ENCODE measurements around the gene DIMT1.

The DIMT1 gene

DNA sequence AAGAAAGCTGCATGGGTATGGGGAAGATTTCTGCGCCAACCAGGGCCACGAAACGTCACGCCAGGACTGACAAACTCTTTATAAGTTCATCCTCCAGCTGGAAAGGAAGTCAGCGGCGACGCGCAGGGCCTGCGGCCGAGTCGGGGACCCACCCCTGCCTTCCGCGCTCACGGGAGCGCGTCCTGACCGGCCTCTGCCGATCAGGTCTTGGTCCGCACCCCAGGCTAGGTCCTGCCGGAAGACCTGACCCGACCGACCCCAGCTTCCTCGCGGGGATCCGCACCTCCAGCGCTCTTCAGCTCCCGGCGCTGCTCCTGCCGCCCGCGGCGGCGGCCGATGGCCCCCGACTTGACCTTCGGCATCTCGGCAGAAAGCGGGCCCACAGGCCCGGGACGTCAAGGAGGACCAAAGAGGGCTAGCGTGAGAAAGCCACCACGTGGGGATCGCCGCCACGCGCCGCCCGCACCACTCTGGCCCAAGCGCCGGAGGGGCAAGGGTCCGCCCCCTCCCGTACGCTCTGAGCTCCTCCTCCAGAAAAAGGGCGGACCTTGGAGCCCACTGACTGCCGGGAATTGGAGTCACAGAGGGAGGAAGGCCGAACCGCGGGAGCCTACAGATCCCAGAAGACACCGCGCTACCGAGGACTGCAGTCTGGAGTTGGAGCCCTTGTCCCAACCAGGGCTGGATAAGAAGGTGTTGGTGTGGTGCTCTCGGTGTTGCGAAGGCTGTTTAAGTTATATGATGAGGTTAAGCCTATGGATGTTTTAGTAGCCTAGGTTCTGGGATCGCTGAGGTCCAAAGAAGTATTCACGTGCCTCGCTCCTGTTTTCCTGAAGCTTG lies at the start of gene DIMT1:
Gene DIMT1 (minus strand): TSS at position 495 of the 840 bp plus-strand sequence. CDS start 133 bp downstream, at position 362.
- DNase-seq, result peak; percentile 92

DNA sequence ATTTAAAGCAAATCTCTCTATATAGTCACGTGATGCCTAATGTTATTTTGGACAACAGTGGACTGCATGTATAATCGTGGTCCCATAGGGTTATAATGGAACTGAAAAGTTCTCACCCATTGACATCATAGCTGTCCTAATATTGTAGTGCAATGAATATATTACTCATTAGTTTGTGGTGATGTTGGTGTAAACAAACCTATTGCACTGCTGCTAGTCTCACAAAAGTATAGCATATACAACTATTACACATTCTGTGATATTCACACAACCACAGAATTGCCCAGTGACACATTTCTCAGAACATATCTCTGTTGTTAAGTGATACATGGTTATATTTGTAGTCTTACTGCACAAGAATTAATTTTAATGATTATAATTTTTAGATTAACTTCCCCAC lies 46.6 kb upstream of the DIMT1 start:
- DNase-seq, result no peak

DNA sequence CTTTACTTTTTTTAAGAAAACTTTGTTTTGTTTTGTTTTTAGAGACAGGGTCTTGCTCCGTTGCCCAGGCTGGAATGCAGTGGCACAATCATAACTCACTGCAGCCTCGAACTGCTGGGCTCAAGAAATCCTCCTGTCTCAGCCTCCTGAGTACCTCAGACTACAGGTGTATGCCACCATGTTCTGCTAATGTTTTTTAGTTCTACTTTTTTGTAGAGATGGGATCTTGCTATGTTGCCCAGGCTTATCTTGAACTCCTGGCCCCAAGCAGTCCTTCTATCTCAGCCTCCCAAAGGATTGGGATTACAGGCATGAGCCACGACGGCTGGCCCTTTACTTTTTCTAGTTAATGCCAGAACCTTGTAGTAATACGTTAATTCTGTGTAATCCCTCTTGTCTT lies 44.8 kb upstream of the DIMT1 start:
- DNase-seq, result no peak

DNA sequence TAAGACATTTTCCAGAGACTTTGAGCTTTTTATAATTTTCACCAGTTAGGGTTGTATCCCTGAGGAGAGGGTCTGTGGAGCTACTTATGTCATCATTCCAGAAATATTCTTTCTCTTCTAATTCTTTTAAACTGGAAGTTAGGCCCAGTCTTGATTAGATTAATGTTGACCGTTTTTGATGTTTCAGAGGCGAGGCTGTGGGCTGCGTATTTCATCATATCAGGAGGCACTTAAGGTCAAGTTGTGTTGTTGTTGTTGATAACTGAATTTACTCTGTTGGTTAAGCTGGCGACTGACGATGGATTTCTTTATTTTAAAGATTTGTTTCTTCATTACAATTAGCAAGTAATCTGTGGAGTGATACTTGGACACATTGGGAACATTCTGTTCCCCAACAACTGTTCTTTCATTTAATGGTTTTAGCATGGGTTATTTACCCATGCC lies 28.9 kb upstream of the DIMT1 start:
- no peak for DNase-seq

DNA sequence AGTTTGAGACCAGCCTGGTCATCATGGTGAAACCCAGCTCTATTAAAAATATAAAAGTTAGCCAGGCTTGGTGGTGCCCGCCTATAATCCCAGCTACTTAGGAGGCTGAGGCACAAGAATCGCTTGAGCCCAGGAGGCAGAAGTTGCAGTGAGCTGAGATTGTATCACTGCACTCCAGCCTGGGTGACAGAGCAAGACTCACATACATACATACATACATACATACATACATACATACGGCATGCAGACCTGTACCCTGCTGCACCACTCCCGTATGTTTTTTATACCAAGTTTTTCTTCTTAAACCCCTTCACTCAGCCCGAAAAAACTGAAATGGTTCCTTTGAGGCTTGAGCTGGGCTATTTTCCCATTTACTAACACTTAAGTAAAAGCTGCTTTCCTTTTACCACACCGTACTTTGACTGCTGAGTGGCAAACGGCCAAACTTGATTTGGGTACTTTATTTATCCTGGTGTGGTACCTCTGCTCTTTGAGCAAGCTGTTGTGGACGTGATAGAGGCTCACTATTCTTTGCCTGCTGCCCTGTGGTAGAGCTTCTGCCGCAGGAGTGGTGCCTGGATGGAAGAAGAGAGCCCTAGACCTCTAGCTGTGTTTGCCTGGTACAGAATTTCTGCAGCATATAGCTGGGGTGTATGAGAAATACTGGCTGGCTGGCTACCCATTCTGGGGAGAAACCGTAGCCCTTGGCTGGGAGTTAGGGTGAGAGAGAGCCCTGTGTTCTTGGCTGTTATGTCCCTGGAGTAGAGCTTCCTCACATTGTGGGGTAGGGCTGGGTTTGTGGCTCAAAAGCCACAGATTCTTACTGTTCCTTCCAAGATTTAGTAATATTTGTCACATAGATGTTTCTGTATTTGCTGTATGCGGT lies 28.3 kb upstream of the DIMT1 start:
- DNase-seq, result no peak

DNA sequence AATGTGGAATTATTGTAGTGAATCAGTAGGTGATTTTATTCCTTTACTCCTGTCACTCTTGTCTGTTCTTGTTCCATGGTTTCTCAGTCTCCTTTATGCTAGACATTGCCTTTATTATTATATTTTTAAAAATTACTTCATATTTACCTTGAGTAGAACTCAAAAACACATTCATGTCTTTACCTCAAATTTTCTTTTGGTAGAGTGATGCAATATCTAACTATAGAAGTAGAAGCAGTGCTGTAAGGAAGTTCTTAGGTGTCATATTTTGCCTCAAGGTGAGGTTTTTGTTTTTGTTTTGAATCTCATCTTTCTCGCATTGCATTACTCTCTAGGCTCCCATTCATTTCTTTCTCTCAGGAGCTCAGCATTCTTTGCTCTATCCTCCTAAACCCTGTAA lies 21.1 kb upstream of the DIMT1 start:
- no peak for DNase-seq

DNA sequence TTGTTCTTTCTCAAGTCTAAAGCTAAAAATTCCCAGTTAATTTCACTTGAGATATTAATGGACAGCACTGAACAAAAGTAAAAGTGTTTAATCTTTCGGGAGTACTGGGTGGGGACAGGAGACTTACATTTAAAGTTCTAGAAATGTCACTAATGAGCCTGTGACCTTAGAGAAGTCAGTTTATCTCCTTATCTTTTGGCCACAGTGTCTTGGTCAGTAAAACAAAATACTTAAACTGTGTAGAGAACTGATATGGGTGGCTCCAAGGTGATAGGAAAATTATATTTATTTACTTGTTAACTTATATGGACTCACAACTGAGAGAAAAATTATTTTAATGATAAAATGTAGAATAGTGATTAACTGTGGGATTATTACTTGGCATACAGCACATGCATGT lies 17.7 kb upstream of the DIMT1 start:
- DNase-seq, result no peak

DNA sequence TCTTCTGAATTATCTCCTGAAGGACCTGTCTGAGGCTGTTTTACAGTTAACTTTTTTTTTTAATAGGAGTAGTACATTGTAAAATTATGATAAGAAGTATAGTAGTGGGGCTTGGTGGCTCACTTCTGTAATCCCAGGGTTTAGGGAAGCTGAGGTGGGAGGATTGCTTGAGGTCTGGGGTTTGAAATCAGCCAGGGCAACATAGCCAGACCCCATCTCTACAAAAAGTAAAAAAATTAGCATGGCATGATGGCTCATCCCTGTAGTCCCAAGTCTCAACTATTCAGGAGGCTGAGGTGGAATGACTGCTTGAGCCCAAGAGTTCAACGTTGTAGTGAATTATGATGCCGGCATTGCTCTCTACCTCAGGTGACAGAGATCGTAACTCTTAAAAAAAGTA lies 15.9 kb upstream of the DIMT1 start:
- no peak for DNase-seq

DNA sequence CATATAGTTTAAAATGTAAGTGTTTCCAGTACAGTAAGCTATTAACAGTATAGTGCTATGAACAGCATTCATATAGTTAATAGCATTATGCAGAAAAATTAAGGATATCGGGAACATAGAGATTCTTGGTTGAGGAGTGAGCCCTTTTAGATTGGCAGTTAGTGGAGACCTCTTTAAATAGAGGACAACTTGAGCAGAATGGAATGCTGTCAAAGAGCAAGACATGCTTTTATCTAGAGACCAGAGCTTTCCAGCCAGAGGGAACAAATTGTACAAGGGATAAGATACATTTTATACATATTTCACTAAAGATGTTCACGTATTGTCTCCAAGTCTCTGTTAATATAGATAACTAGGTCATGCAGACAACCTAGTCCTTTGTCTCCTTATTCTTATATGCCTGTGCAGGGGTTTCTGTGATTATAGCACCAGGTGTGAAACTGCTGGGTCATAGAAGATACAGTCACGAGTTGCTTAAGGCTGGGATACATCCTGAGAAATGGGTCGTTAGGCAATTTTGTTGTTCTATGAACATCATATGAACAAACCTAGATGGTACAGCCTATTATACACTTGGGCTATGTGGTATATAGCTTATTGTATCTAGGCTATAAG lies 14.9 kb upstream of the DIMT1 start:
- no peak for DNase-seq

DNA sequence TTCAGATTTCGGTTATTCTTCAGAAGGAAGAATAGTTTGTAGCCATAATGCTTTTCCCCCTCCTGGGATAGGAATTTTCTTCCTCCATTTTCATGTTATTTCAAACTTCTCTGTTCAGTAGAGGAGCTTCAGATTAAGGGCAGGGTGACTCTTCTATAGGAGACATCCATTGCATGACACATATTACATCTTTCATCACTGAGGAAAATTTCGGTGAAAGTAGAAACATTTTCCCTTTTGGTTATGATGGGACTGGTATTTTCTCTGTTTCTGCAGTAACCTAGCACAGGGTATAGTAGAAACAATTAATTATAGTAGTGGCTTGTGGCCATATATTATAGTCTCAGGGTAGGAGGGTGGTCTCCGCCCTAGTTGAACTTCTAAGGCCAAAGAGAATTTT lies 10.0 kb upstream of the DIMT1 start:
- DNase-seq, result no peak

DNA sequence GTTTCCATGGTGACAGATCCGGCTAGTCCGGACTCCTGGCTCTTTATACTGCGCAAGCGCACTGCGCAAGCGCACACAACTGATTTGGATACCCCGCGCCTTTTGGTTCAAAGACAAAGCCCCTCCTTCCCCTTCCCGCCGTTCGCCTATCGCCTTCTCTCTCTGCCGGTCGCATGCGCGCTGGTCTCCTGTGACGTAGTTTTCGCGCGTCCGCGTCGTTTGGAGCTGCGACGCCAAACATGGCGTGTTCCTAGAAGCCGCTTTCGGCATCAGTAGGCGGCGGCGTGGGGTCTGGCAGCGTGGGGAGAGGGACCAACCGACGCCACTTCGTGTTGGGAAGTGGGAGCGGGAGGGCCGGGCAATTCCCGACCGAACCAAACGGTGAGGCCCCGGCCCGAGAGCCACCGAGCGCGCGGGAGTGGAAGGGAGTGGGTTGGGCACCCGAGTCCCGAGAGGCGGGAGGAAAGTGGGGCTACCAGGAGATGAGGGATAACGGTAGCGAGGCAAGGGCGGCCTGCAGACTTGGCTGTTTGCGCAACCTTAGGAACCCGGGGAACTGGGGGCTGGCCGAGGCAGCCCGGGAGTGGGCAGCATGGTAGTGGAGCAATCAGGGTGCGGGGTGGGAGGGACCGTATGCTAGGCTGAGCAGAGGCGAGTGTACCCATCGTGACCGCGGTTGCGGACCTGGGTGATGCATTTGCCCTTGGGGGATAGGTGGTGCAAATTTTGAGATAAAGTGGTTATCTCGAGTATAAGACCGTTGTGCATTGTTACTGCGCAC lies 9.0 kb upstream of the DIMT1 start, which contains the start of gene IPO11:
Gene IPO11 (plus strand): TSS at position 215 of the 781 bp plus-strand sequence. CDS start 24,517 bp downstream, outside the sequence.
- peak; percentile 100 for DNase-seq

DNA sequence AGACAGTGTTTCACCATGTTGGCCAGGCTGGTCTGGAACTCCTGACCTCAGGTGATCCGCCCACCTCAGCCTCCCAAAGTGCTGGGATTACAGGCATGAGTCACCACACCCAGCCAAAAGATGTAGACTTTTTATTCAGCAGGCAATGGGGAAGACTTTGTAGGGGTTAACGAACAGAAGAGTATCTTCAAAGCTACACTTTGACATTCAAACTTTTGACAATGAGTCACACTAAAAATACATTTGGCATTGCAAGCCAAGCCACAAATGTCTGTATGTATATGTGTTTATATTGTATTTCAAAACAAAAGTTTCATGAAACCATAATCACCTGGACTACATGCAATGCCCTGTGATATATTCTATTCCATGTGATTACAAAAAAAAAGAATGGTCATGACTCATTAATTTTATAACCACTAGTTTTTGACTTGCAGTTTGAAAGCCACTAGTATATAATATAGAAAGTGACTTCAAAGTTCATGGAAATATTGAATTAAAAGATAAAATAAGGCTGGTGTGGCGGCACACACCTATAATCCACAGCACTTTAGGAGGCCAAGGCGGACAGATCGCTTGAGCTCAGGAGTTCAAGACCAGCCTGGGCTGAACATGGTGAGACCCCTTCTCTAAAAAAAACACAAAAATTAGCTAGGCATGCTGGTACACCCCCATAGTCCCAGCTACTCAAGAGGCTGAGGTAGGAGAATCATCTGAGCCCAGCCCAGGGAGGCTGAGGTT lies 8.3 kb downstream of the DIMT1 start:
- no peak for DNase-seq

DNA sequence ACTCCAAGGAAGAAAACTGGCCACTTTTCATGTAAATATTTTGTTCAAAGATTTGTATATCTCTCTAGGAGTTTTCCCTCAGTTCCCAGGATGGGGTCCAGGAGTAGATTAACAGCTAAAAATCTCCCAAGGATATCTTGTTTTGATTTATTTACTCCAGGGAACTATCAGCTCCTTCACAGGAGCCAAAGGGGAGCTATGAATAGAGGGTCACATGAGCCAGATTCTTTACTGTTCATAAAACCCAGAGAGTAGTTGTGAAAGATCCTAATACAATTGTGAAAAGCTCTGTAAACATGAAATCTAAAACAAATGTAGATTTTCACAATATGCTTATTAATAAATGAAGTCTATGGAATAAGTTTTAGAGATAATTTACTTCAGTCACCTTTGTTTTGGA lies 16.9 kb downstream of the DIMT1 start:
- no peak for DNase-seq

DNA sequence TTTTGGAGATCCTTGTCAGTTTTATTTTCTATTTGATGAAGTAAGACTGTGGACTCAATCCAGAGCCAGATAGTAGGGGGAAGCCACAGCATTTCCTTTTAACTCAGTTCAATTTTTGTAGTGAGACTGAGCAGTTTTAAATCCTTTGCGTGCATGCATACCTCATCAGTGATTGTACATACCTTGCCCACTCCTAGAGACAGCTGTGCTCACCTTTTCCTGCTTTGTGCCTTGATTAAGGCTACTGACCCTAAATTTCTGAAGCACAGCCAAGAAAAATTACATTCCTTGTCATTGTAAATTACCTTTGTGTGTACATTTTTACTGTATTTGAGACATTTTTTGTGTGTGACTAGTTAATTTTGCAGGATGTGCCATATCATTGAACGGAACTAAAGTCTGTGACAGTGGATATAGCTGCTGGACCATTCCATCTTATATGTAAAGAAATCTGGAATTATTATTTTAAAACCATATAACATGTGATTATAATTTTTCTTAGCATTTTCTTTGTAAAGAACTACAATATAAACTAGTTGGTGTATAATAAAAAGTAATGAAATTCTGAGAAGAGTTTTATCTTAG lies 17.8 kb downstream of the DIMT1 start:
- DNase-seq, result no peak

DNA sequence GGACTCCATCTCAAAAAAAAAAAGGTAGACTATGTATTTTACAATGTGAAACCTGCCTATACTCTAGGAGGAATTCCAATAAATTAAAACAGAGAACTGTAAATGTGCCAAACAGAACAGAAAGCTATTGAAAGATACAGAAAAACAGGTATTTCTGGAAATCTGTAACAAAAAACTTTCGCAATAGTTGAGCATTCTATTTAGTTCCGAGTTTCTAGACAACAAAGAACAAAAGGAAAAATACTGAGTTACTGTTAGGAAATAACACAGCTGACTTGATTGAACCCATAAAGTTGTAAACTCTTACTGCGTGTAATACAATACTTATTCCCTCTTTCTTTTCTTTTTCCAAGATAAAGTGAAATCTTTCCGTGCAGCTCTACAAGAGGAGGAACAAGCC lies 18.6 kb downstream of the DIMT1 start:
- no peak for DNase-seq

DNA sequence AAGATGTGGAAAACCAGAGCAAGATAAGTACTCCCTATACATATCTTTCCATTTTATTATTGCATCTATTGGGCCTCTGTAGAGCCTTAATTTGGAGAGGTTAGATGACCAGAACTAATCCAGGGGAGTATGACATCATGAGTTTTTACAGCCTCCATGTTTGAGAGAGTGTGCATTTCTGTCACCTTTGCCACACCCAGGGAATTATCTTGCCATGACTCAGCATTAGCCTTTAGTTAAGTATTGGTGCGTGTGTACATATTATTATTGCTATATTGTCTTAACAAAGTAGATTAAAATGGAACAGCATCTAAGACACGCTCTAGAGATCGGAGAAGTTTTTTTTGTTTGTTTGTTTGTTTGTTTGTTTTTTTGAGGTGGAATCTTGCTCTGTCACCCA lies 27.6 kb downstream of the DIMT1 start:
- no peak for DNase-seq

DNA sequence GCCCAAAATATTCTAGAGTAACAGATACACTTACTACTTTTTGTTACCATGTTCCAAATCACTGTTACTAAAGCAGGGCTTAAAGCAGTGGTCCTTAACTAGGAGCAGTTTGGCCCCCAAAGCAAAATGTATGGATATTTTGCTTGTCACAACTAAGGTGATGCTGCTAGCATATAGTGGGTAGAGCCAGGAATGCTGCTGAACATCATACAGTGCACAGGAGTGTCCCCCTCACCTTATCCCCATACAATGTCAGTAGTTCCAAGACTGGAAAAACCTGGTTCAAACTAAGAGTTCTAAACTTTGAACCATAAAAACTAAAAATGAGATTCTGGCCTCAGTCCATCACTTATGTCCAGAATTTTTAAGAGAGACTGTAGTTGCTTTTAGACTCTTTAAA lies 28.1 kb downstream of the DIMT1 start:
- no peak for DNase-seq

DNA sequence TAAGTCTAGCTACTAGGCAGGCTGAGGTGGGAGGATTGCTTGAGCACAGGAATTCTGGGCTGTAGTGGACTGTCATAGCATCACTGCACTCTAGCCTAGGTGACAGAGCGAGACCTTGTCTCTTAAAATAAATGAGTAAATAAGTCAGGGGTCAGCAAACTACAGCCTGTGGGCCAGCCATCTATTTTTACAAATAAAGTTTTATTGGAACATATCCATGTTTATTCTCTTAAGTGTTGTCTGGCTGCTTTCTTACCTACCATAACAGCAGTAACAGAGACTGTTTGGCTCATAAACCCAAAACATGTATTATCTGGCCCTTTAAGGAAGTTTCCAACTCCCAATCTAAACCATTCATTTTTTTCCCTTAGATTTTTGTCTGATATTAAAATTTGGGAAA lies 29.6 kb downstream of the DIMT1 start:
- DNase-seq, result no peak

DNA sequence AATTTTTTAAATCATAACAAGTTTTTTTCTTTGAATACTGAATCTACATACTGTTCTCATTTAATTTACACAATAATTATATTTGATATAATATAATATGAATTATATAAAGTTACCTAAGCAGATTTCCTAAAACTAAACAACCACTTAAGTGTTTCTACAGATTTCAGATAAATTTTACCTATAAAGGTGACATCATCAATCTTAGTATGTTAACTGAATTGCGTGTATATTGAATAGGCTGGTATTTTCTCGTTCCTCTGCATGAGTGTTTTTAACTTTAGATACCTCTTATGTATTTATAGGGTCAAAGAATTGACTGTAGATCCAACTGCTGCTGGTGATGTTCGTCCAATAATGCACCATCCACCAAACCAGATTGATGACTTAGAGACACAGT lies 30.3 kb downstream of the DIMT1 start:
- DNase-seq, result no peak

DNA sequence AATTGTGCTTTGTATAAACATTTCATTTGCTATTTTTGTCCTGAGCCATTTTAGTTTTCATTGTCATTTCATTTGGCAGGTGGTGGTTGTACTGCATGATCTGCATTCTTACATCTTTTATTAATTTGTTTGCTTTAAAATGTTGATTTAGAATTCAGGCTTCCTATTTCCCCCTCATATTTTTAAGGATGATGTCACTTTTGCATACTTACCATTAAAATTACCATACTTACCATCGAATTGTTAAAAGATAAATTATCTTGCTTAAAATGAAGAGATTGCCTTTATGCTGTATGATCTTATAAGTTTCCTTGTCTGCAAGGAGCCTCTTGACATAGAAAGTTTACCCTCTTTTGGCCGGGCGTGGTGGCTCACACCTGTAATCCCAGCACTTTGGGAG lies 31.1 kb downstream of the DIMT1 start:
- no peak for DNase-seq

DNA sequence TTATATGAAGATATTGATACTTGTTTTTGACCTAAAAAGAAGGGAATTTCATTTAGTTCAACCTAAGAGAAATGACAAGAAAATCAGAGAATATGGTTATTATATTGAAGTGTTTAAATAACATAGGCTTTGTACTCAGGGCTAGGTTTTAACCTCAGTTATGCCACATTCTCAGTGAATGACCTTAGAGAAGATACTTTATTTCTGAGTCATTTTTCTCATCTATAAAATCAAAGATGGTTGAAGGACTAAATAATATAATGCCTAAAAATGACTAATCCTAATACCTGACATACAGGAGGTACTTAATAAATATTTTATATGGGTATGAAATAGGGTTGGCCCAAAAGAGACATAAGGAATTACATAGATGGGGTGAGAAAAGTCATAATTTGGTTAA lies 32.3 kb downstream of the DIMT1 start:
- no peak for DNase-seq

DNA sequence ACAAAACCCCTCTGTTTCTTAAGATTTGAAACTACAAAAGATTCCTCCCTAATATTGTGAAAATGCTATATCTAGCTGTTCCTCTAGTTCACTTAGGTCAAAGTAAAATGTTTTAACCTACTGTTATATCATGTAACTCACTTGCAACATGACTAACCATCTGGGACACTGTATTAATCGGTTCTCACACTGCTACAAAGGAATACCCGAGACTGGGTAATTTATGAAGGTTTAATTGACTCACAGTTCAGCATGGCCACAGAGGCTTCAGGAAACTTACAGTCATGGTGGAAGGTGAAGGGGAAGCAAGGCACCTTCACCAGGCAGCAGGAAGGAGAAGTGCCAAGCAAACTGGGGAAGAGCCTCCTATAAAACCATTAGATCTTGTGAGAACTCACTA lies 34.7 kb downstream of the DIMT1 start:
- no peak for DNase-seq

Data from activated CD8-positive, alpha-beta memory T cell treated with anti-CD3 and anti-CD28 coated beads, Interleukin-2, amount 50 U/mL, for 48 hours (primary cell).